GM11168 (cell line): ENCODE results near the gene C7orf25.

Source experiments
- in situ Hi-C: fragments of 300-500 bp; cut with MboI; formaldehyde crosslinking; loops from one replicate; pipeline ENCODE4 v1.12.0; 2022; ENCODE audit warnings: low sequenced_read_pairs; ENCODE audit not compliant: unreplicated experiment

Gene C7orf25

DNA sequence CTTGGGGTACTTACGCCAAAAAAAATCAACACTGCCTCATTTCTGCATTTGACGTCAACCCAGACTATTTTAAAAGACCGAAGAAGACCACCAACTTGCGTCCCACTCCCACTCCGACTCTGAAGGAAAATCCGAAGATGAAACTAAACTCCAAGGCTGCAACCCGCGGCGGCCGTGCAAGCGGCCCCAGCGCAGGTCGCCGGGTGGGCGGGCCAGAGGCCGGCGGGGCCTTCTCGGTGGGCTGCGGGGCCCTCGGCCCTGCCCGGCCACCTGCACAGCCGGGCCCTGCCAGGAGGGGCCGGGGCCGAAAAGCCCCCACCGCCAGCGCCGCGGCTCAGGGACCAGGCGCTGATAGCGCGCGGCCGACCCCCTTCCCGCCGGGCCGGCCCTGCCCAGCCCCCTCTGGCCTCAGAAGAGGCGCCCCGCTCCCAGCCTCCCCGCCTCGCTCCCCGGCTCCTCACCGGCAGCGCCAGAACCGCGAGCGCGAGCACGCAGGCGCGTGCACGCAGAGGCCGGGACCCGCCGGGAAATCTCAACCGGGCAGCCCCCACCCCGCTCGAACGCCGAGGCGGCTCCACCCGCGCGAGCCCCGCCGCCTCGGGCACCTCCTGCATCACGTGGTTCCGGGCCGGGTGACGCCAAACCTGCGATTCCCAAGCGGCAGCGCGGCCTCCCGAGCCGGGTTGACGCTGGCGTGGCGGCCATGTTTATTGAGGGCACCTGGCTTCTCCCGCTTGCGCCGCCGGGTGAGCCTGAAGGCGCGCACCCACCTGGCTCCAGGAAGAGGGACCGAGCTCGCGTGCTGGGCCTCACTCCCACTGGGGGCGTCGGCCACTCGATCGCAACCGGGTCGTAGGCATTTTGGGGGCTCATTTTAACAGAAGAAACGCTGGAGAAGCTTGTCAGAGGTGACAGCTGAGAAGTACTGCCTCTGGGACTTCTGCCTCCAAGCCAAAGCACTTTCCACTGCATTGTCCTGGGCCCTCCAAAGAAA is at the start of gene C7orf25:
Gene C7orf25, minus strand, starts transcription at position 617 of the 994 bp plus-strand sequence. CDS start 1,170 bp downstream, outside the sequence.
- in situ Hi-C loops: no loop called here

DNA sequence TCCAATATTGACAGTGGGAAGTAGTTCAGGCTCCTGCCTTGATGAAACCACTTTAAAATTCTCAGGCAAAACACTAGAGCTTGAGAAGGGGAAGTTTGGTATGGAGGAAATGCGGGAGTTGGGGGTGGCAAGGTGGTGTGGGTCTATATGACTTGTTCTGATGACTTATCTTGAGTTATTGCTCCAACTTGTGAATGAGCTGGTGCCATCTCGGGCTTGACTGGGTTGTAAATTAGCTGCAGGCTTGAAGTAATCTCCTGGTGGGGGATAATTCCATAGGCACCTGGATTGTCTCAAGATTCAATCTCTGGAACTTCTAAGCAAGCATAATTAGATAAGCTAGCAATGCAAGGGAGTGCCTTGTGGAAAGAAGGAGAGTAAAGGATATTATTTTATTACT is 49.3 kb upstream of the C7orf25 start:
- in situ Hi-C loops: no loop called here

DNA sequence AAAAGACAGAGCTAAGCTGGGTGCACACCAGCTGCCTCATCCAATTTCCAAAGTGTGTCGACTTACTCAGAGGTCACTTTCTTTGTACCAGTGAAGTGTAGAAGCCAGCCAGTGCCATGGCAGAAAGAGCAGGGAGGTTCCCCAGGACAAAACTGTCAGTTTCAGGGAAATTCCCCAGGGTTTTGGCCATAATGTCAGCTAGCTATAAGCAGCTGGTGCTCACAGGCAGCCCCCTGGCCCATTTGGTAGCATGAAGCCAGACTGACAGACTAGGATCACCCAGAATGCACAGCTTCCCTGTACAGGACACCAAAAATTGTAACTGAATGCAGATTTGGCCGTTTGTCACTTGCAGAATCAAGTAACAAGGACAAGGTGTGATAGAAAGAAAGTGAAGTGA is 48.9 kb upstream of the C7orf25 start:
- in situ Hi-C loops: no loop called here

DNA sequence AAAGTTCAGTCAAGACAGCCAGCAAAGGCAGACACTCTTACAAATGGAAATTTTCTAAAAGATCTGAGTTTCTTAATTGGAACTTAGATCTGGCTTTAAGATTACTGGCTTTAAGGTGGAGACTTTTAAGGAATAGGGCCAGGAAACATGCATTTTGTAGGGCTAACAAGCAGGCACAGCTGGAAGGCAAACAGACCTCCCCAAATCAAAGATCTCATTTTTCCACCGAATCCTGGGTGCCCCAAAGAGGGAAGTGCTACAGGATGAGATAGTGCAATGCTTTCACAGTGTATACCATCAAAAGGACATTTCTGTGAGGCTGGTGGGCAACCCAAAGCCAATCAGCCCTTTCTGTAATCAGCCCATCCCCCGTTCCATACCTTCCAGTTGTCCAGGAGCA is 47.7 kb upstream of the C7orf25 start:
- in situ Hi-C loops: no loop called here

DNA sequence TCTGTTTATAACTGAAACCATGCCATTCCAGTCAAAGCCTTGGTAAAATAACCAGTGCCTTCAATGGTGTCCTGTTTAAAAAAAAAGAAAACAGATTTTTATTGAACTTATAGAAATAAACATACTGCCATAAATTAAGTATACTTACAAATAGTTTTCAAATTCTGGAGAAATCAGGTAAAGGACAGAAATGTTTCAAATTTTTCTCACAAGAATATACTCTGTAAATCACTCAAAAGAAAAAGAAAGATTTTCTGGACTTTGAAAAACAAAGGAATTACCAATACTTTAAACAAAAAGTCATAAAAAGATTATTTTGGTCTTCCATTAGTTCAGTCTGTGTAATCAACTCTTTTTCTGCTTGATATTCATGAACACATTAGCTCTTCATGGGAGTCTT is 44.2 kb upstream of the C7orf25 start:
- in situ Hi-C loops: no loop called here

DNA sequence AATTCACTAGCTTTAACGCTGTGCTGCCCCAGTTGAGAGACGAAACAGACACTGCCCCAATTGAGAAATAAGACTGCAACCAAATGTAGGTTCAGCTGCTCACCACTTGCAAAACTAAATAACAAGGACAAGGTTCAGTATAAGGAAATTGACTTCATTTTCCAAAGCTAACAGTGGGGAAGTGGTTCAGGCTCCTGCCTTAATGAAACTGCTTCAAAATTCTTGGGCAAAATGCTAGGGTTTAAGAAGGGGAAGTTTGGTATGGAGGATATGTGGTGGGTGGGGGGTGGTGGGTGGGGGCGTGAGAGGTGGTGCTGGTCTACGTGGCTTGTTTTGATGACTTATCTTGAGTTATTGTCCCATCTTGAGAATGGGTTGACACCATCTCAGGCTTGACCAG is 42.1 kb upstream of the C7orf25 start:
- in situ Hi-C loops: no loop called here

DNA sequence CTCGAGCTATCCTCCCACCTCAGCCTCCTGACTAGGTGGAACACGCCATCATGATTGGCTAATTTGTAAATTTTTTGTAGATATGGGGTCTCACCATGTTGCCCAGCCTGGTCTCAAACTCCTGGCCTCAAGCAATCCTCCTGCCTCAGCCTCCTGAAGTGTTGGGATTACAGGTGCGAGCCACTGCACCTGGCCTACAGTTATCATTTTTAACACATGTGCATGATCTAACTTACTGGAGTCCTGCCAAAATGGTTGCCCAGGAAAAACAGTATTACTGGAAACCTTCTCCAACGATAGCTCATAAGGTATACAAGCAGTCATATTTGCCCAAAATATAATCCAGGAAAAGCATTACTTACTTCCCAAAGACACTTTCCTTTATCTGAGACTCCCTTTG is 40.5 kb upstream of the C7orf25 start:
- in situ Hi-C loops: no loop called here

DNA sequence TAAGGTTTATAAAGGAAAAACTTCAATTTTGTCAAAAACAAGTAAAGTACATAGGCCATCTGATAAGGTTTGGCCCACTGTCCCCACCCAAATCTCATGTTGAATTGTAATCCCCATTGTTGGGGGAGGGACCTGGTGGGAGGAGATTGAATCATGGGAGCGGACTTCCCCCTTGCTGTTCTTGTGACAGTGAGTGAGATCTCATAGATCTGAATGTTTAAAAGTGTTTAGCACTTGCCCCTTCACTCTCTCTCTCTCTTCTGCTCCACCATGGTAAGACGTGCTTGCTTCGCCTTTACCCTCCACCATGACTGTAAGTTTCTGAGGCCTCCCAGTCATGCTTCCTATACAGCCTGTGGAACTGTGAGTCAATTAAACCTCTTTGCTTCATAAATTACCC is 38.5 kb upstream of the C7orf25 start:
- in situ Hi-C loops: no loop called here

DNA sequence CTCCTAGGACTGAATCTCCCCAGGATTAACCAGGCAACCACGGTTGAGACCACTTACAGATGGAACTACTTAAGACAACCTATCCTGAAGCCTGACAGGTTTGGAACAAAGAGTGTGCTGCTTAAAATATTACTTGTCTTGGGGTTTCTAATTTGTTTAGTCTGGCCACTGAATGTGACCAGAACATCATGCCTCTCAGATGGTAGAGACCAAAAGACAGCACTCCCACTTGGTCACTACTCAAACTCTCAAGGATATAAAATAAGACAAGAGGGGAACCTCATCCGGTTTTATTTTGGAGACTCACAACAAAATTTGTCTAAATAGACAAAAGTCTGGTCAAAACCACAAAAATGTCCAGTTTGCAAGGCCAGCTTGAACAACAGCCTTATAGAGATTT is 35.7 kb upstream of the C7orf25 start:
- in situ Hi-C loops: loop anchor here (25.0 kb wide), 2 partner anchors 515 to 765 kb away; no protein-coding TSS in a partner anchor

DNA sequence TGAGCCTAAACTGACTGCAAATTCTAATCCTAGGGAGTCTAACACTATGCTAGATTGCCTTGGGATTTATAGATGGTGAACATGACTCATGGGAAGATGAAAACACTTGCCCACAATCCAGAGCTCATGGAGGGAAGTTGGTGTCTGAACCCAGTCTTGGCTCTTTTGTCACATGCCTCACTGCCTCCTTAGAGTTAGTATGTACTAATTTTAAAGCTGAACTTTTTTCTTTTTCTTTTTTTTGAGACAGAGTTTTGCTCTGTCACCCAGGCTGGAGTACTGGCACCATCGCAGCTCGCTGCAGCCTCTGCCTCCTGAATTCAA is 34.7 kb upstream of the C7orf25 start:
- in situ Hi-C loops: loop anchor here (25.0 kb wide), 2 partner anchors 516 to 766 kb away; no protein-coding TSS in a partner anchor

DNA sequence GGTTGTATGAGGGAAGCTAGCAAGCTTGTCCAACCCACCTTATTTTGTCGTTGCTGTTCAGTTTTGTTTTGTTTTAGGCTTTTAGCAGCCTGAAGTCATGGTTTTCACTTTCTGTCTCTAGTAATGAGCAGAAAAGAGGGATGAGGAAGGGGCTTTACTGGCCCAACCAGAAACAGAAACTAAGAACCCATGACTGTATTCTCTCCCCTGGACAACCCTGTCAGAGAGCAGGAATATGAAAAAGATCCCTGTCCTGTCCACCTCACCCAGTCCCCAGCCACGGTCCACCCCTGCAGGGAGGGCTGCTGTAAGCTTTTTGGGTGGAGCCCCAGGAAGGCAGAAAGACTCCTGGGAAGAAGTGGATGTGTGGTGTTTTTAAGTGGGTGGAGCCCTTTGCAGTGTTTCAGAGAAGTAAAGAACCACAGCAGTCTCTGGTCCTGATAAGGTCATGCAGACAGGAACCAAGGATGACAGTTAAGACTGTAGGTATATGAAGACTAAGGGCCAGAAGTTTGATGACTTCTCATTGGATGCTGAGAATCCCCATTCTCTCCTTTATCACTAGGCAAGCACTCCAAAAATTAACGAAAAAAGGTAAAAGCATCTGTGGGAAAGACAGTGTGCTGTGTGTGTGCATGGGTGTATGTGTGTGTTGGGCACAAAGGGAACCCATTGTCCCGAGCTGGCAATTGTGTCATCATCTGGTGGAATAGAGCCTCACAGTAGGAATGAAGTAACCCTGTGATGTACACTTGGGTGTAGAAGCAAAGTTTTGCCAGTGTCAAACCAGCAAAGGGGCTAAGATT is 34.2 kb upstream of the C7orf25 start:
- in situ Hi-C loops: loop anchor here (25.0 kb wide), 2 partner anchors 516 to 766 kb away; no protein-coding TSS in a partner anchor

DNA sequence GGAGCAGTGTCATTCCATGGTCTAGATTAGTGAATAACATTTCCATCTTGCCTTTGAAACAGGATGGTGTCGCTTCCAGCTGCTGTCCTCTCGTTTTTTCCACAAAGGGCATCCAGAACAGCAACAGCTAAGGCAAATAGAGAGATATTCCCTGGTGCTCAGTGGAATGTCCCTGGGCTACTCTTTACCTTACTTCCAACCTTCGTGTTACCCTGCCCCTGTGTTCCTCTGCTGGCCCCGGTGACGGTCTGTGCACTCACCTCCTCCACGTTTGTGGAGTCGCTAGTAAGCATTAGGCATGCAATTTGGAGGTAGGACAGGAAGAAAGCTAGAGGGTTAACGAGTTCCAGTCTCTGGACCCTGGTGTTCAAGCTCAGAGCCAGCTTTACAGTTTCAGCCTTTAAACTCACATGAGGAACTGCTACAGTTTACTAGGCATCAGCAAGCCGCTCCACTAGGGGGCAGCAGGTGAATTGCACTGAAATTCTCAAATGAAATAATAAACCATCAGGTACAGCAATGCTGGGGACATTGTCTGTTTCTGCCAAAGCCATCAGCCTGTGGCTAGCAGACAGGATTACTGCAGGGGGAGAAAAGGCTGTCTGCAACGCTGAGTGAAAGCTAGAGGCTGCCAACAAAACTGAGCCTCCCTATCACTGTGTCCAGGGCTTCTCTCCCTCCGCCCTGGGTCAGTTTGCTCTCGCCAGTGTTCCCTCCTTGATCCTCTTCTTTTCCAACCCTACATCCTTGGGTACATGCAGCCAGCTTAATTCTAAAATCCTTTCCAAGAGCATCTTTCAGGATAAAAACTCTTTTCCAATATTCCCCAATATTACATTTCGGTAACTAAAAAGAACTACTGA is 29.3 kb upstream of the C7orf25 start:
- in situ Hi-C loops: loop anchor here (25.0 kb wide), 2 partner anchors 521 to 771 kb away; no protein-coding TSS in a partner anchor

DNA sequence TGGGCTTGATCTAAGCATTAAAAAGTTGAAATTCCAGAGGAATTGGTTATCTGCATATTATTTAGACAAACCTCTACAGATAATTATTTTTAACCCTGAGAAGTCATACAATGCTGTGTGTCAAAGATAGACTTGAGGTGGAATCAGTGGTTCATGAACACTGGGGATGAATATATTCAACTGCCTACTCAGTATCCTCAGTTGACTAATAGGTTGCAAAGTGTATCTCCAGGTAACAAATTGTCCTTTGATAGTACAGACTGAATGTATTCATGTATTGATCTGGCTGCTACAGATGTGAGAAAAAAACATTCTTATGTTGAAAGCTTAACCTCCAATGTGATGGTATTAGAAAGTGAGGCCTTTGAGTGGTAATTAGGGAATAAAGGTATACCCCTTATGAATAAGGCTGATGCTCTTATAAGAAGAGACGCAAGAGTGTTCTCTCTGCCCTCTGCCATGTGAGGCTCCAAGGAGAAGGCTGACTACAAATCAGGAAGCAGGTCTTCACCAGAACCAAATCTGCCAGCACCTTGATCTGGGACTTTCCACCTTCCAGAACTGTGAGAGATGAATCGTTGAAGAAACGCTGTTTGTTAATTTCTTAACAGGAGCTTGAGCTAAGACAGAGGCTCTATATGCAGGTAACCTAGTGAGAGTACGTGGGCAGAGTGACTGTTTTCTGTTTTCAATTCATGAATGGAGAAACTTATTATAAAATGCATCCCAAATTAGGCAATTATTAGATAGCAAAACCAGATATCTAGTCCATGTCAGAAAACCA is 27.8 kb upstream of the C7orf25 start:
- in situ Hi-C loops: loop anchor here (10.0 to 25.0 kb wide), 3 partner anchors 325 to 773 kb away; no protein-coding TSS in a partner anchor

DNA sequence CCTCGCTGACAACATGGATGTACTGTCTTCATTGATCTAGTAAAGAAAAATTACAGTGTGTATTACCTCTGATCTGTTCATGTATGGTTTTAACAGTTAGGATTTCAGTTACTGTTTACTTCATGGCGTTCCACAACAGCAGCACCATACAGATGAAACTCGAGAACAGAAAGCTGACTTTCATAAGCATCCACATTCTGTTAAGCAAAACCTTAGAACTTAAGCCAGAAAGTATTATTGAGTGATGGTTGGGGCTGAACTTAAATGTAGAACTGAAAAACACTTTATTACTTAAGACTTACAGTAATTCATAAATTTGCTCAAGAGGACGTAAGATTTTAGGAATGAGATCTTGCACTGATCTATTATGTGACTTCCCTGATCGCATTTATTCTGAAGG is 24.0 kb upstream of the C7orf25 start:
- in situ Hi-C loops: loop anchor here (10.0 to 25.0 kb wide), 3 partner anchors 329 to 776 kb away; no protein-coding TSS in a partner anchor

DNA sequence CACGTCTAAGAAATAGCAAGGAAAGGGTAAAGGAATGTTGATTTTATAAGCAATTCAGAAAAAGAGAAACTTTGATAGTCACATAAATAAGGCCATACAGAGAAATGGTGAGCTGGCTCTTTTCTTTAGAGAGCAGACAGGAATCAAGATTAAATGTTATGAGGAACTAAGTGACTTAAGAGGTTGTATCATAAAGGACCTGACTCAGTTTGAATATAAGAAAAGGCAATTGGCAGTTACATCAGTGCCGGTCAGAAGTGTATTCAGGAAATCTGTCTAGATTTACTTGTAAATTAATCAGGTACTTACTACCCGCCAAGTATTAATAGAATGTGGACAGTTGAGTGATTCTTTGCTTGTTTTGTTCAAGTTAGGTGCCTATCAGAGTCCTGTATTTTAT is 22.4 kb upstream of the C7orf25 start:
- in situ Hi-C loops: loop anchor here (10.0 to 25.0 kb wide), 3 partner anchors 331 to 778 kb away; no protein-coding TSS in a partner anchor

DNA sequence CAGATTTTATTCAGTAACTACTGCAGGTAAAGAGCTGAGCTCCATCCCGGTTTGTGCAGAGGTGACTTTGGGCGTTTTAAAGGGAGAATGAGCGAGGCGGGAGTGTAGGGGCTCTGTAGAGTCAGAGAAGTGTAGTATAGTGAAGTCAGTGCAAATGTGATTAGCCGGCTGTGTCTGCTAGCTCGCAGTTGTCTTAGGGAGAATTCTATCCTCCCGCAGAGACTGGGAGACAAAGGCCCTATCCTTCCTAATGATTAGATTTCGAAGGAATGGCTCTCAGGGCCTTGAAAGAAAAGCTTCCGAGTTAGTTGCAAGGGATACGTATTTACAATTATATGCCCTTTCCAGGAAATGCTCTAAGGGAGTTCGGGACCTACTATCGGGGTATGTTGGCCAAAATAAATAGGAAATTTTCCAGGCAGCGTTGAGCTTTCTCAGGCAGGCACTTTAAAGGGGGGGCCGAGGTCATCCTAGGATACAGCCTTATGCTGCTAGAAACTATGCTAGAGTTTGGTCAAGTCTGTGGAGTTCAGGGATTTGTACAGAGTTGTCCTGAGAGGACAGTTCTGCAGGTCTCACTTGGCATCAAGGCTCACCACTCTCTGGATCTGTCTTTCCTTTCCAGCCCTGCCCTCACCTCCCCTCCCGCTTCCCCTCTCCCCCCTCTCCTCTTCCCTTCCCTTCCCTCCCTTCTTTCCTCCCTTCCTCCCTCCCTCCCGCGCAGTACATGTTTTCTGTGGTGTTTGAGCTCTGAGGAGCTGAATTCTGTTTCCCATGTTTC is 21.1 kb upstream of the C7orf25 start:
- in situ Hi-C loops: loop anchor here (10.0 to 25.0 kb wide), 3 partner anchors 332 to 779 kb away; no protein-coding TSS in a partner anchor

DNA sequence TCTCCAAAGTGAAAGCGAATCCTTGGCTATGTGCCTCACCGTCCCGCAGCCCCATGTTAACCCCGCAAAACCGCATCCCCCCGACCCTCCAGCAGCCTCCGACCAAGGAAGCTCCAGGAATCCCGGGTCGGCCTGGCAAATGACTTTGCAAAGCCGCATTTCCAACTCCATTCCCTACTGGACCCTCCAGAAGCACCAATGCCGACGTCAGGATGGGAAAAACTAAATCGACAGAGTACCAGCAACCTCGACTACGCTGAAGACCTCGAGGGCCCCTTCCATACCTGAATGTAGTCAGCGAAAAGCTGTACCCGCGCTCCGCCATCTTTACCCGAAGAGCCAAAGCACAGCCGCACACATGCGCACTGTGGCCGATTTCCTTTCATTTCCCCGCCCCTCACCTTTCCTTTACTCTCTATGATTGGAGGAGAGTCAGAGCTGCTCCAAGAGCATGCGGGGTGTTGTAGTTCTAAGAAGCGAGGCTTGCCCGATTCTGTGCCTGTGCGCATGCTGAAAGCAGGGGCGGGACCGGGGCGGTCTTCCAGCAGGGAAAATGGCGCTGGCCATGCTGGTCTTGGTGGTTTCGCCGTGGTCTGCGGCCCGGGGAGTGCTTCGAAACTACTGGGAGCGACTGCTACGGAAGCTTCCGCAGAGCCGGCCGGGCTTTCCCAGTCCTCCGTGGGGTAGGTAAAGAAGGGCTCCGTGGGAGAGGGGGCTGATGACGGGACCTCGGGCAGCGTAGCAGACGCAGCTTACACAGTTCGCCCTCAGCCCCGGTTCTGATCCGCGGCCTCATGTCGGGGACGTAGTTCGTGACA is 20.2 kb upstream of the C7orf25 start, which contains the start of the genes MRPL32 and PSMA2:
Gene MRPL32, plus strand, starts transcription at position 543 of the 818 bp plus-strand sequence. Its CDS starts 11 bp downstream, at position 554.
Gene PSMA2, minus strand, starts transcription at position 341 of the 818 bp plus-strand sequence. Its CDS starts 16 bp downstream, at position 325.
- in situ Hi-C loops: loop anchor here (10.0 to 25.0 kb wide), 3 partner anchors 333 to 780 kb away; no protein-coding TSS in a partner anchor
